ENCODE results near the gene IGFL2.

The IGFL2 gene

DNA sequence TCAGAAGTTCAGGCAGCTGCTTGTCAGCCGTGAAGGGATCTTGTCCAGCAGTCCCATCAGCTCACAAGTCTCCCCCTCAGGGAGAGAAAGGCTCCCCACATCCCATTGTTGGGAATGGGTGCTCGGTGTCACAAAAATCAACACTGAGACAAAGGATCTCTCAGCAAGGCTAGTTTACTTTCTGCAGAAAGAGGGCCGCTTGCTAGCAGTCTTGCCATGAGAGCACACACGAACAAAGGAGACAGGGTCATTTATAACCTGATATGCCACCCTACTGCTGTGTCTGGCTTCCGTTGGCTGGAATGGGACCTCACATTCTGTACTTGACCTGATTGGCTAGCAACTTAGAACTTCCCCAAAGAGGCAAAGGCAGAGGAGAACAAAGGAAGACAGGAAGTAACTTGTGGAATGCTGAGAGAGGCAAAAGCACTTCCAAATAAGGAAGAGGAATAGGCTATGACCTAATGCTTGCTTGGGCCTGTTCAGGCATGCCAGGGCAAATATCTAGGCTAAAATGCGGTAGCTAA lies 14.9 kb upstream of the IGFL2 start:
- Histone ChIP-seq H3K4me2 (ENCODE audit: insufficient read depth, low read length) (no peak overlapping the region), H3K9ac (ENCODE audit: low read depth, low read length) (no peak overlapping the region), H3K27ac (ENCODE audit: low read length) (no peak overlapping the region), H4K20me1 (ENCODE audit: insufficient read depth, low read length) (no peaks in the 10 kb centered on the region), H3K4me1 (ENCODE audit: insufficient read depth, low read length) (peaks cover 9% of the 10 kb centered on the region; the same call in 1 of the 2 replicates), H3K79me2 (ENCODE audit: insufficient read depth, low read length) (no peaks in the 10 kb centered on the region), H3K4me3 (ENCODE audit: low read depth in 1 of 2, low read length in 2 of 2) (no peak overlapping the region), H3K9me3 (ENCODE audit: insufficient read depth, low read length, severe bottlenecking) (no peaks in the 10 kb centered on the region), H3K36me3 (ENCODE audit: insufficient read depth, low read length) (no peaks in the 10 kb centered on the region), H3K27me3 (ENCODE audit: insufficient read depth, low read length, poor library complexity) (peaks cover 6% of the 10 kb centered on the region), H2AFZ (ENCODE audit: low read depth, low read length) (no peak overlapping the region)
- TF ChIP-seq EZH2 (IDR thresholded peaks at IDR 0.05; ENCODE audit: borderline replicate concordance, low read depth, low read length, severe bottlenecking): no peak
- TF ChIP-seq, protein P1, sequence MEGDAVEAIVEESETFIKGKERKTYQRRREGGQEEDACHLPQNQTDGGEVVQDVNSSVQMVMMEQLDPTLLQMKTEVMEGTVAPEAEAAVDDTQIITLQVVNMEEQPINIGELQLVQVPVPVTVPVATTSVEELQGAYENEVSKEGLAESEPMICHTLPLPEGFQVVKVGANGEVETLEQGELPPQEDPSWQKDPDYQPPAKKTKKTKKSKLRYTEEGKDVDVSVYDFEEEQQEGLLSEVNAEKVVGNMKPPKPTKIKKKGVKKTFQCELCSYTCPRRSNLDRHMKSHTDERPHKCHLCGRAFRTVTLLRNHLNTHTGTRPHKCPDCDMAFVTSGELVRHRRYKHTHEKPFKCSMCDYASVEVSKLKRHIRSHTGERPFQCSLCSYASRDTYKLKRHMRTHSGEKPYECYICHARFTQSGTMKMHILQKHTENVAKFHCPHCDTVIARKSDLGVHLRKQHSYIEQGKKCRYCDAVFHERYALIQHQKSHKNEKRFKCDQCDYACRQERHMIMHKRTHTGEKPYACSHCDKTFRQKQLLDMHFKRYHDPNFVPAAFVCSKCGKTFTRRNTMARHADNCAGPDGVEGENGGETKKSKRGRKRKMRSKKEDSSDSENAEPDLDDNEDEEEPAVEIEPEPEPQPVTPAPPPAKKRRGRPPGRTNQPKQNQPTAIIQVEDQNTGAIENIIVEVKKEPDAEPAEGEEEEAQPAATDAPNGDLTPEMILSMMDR (IDR thresholded peaks at IDR 0.05; ENCODE audit: borderline replicate concordance, extremely low read depth, low read length, poor library complexity, severe bottlenecking): no peak
- DNase-seq: no peak
- no peak for ATAC-seq (ENCODE audit: insufficient read depth, low read depth)

DNA sequence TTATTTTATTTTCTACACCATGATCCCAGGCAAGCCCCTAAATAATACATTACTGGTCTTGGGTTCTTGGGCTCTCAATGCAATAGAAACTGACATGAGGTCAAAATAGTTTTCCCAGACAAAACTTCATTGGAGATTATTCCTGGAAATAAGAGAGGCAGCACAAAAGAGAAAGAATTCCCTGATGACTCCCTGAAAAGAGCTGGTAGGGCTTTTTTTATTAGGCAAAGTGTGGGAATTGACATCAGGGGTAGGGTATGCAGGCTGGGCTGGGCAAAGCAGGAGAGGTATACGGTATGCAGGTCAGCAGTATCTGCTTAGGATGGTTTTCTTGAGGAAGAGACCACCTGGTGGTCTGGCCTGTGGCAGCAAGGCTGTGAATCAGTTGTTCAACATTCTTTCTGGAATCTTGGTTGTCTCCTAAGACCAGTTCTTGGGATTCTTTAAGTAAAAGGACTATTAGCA lies 14.2 kb upstream of the IGFL2 start:
- no peak overlapping the region for H2AFZ ChIP-seq (ENCODE audit: low read depth, low read length)
- no peaks in the 10 kb centered on the region for H4K20me1 ChIP-seq (ENCODE audit: insufficient read depth, low read length)
- TF ChIP-seq, protein P1 (IDR thresholded peaks at IDR 0.05; ENCODE audit: borderline replicate concordance, extremely low read depth, low read length, poor library complexity, severe bottlenecking): no peak
- no peak for TF ChIP-seq EZH2 (IDR thresholded peaks at IDR 0.05; ENCODE audit: borderline replicate concordance, low read depth, low read length, severe bottlenecking)
- H3K79me2 ChIP-seq (ENCODE audit: insufficient read depth, low read length): no peaks in the 10 kb centered on the region
- no peak overlapping the region for H3K4me2 ChIP-seq (ENCODE audit: insufficient read depth, low read length)
- peaks cover 4% of the 10 kb centered on the region for H3K27me3 ChIP-seq (ENCODE audit: insufficient read depth, low read length, poor library complexity)
- H3K36me3 ChIP-seq (ENCODE audit: insufficient read depth, low read length): no peaks in the 10 kb centered on the region
- DNase-seq: no peak
- no peak overlapping the region for H3K4me3 ChIP-seq (ENCODE audit: low read depth in 1 of 2, low read length in 2 of 2)
- H3K27ac ChIP-seq (ENCODE audit: low read length): no peak overlapping the region
- H3K9me3 ChIP-seq (ENCODE audit: insufficient read depth, low read length, severe bottlenecking): no peaks in the 10 kb centered on the region
- peaks cover 9% of the 10 kb centered on the region; the same call in 1 of the 2 replicates for H3K4me1 ChIP-seq (ENCODE audit: insufficient read depth, low read length)
- ATAC-seq (ENCODE audit: insufficient read depth, low read depth): no peak
- H3K9ac ChIP-seq (ENCODE audit: low read depth, low read length): no peak overlapping the region

DNA sequence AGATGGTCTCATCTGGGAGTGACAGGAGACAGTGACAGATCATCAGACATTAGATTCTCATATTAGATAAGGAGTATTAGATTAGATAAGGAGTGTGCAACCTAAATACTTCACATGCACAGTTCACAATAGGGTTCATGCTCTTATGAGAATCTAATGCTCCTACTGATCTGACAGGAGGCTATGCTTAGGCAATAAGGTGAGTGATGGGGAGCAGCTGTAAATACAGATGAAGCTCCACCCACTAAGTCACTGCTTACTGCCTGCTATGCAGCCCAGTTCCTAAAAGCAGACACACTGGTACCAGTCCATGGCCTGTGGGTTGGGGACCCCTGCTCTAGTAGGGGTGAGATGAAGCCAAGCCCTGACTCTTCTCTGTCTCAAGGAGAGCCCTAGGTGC lies 13.5 kb upstream of the IGFL2 start:
- Histone ChIP-seq H3K4me2 (ENCODE audit: insufficient read depth, low read length) (no peak overlapping the region), H3K9me3 (ENCODE audit: insufficient read depth, low read length, severe bottlenecking) (no peaks in the 10 kb centered on the region), H3K27me3 (ENCODE audit: insufficient read depth, low read length, poor library complexity) (peaks cover 4% of the 10 kb centered on the region), H3K79me2 (ENCODE audit: insufficient read depth, low read length) (no peaks in the 10 kb centered on the region), H4K20me1 (ENCODE audit: insufficient read depth, low read length) (no peaks in the 10 kb centered on the region), H3K27ac (ENCODE audit: low read length) (no peak overlapping the region), H3K9ac (ENCODE audit: low read depth, low read length) (no peak overlapping the region), H3K36me3 (ENCODE audit: insufficient read depth, low read length) (no peaks in the 10 kb centered on the region), H3K4me3 (ENCODE audit: low read depth in 1 of 2, low read length in 2 of 2) (no peak overlapping the region), H2AFZ (ENCODE audit: low read depth, low read length) (no peak overlapping the region), H3K4me1 (ENCODE audit: insufficient read depth, low read length) (peaks cover 9% of the 10 kb centered on the region; the same call in 1 of the 2 replicates)
- DNase-seq: no peak
- no peak for ATAC-seq (ENCODE audit: insufficient read depth, low read depth)
- TF ChIP-seq, protein P1 (IDR thresholded peaks at IDR 0.05; ENCODE audit: borderline replicate concordance, extremely low read depth, low read length, poor library complexity, severe bottlenecking): no peak
- no peak for TF ChIP-seq EZH2 (IDR thresholded peaks at IDR 0.05; ENCODE audit: borderline replicate concordance, low read depth, low read length, severe bottlenecking)

Data from DND-41 (cell line).